Hepatocyte (in vitro differentiated cells): Measurements from ENCODE around the gene SLC8A1. TPM values are rescaled to one million over a fixed set of nuclear protein-coding genes. Genes with fewer than 3 reads are reported as not detected.

Experiments
- DNase-seq: peaks from one replicate; pipeline ENCODE4 v3.0.0-alpha.2; 2016; ENCODE audit warnings: low spot score
- H2AFZ ChIP-seq: fragments of 200-600 bp; sonication (generic); 2 replicates; pipeline ENCODE4 v1.6.0; 2016; ENCODE audit warnings: antibody characterized with exemption, mild to moderate bottlenecking
- H3K27ac ChIP-seq: fragments of 200-600 bp; sonication (generic); 2 replicates; pipeline ENCODE4 v1.5.1; 2016; ENCODE audit warnings: mild to moderate bottlenecking
- H3K27me3 ChIP-seq: fragments of 200-600 bp; sonication (generic); 2 replicates; pipeline ENCODE4 v1.6.1; 2016
- H3K36me3 ChIP-seq: fragments of 200-600 bp; sonication (generic); replicated peaks from 2 replicates; pipeline ENCODE4 v1.5.1; 2016; ENCODE audit warnings: low read depth; ENCODE audit not compliant: insufficient read depth
- H3K4me1 ChIP-seq: fragments of 200-600 bp; sonication (generic); 2 replicates; pipeline ENCODE4 v1.5.1; 2016; ENCODE audit warnings: mild to moderate bottlenecking, moderate library complexity; ENCODE audit not compliant: insufficient read depth
- H3K4me2 ChIP-seq: fragments of 200-600 bp; sonication (generic); 2 replicates; pipeline ENCODE4 v1.6.0; 2016
- H3K4me3 ChIP-seq: fragments of 200-600 bp; sonication (generic); 2 replicates; pipeline ENCODE4 v1.5.1; 2016; ENCODE audit warnings: mild to moderate bottlenecking
- H3K79me2 ChIP-seq: fragments of 200-600 bp; sonication (generic); 2 replicates; pipeline ENCODE4 v1.6.0; 2017; ENCODE audit warnings: mild to moderate bottlenecking
- H3K9me2 ChIP-seq: fragments of 200-600 bp; sonication (generic); replicated peaks from 2 replicates; pipeline ENCODE4 v1.6.0; 2017; ENCODE audit warnings: mild to moderate bottlenecking; ENCODE audit not compliant: insufficient read depth
- H3K9me3 ChIP-seq: fragments of 200-600 bp; sonication (generic); 2 replicates; pipeline ENCODE4 v1.5.1; 2016; ENCODE audit warnings: low read depth, mild to moderate bottlenecking
- H4K20me1 ChIP-seq: fragments of 200-600 bp; sonication (generic); 2 replicates; pipeline ENCODE4 v1.6.0; 2016; ENCODE audit warnings: mild to moderate bottlenecking; ENCODE audit not compliant: insufficient read depth, poor library complexity, severe bottlenecking
- CTCF ChIP-seq: fragments of 200-600 bp; sonication (generic); IDR thresholded peaks from 2 replicates; pipeline ENCODE4 v1.5.1; 2016; ENCODE audit warnings: antibody characterized with exemption, mild to moderate bottlenecking; ENCODE audit not compliant: poor library complexity
- EZH2 ChIP-seq: fragments of 200-600 bp; sonication (generic); IDR thresholded peaks from 2 replicates; pipeline ENCODE4 v1.6.1; 2016; ENCODE audit warnings: antibody characterized with exemption, mild to moderate bottlenecking, borderline replicate concordance
- EZH2phosphoT487 ChIP-seq: fragments of 200-600 bp; sonication (generic); IDR thresholded peaks from one replicate; pipeline ENCODE4 v1.6.1; 2018; ENCODE audit warnings: antibody characterized with exemption, mild to moderate bottlenecking, low read depth, moderate library complexity; ENCODE audit not compliant: unreplicated experiment, severe bottlenecking
- WGBS: methylation state at CpG from one replicate; pipeline ENCODE4 v1.1.6; 2016; ENCODE audit warnings: low lambda C conversion rate; ENCODE audit errors: missing lambda C conversion rate; 5-methylcytosine and 5-hydroxymethylcytosine counted together
- polyA plus RNA-seq: library from polyadenylated mRNA; unstranded; fragments of >200 nt; fragmentation: Nextera tagmentation; extraction: Ambion mirVana; gene quantifications from 2 replicates; pipeline ENCODE4 v1.2.1, GENCODE V29; 2016
- total RNA-seq: library from RNA; depleted of rRNA; stranded (reverse); fragments of >200 nt; gene quantifications from 2 replicates; pipeline ENCODE4 v1.2.3, GENCODE V29; 2014

Gene SLC8A1
- total and polyA plus RNA-seq, 2 experiments from 2014 or later = 2.2 to 8.9 TPM

GRCh38 chr2:40240070-40240469 lies 211.8 kb downstream of the SLC8A1 start:
- H3K27ac ChIP-seq = no peak overlapping the region
- H3K9me3 ChIP-seq = no peaks in the 10 kb centered on the region
- DNase-seq = peak; percentile 25
- no peaks in the 10 kb centered on the region for H3K27me3 ChIP-seq
- TF ChIP-seq EZH2 (no peak), EZH2phosphoT487 (no peak), CTCF (no peak)
- no peaks in the 10 kb centered on the region for H3K79me2 ChIP-seq
- no peaks in the 10 kb centered on the region for H3K9me2 ChIP-seq
- no peak overlapping the region for H2AFZ ChIP-seq
- H3K36me3 ChIP-seq = no peaks in the 10 kb centered on the region
- no peaks in the 10 kb centered on the region for H4K20me1 ChIP-seq
- H3K4me3 ChIP-seq = no peak overlapping the region
- peaks cover 4% of the 10 kb centered on the region for H3K4me1 ChIP-seq
- peak overlapping the region; percentile 7 for H3K4me2 ChIP-seq
- 76% methylated on average over 5 of the region's 5 CpGs for WGBS

- Histone ChIP-seq H3K4me2 (no peak overlapping the region), H3K9me3 (no peaks in the 10 kb centered on the region), H3K27me3 (no peaks in the 10 kb centered on the region), H4K20me1 (no peaks in the 10 kb centered on the region), H3K27ac (no peak overlapping the region), H3K4me3 (no peak overlapping the region), H3K4me1 (no peaks in the 10 kb centered on the region), H3K79me2 (no peaks in the 10 kb centered on the region), H3K9me2 (no peaks in the 10 kb centered on the region), H3K36me3 (no peaks in the 10 kb centered on the region), H2AFZ (no peak overlapping the region)
- no peak for DNase-seq
- WGBS = 61% methylated on average over 3 of the region's 3 CpGs
- TF ChIP-seq CTCF (no peak), EZH2 (no peak), EZH2phosphoT487 (no peak)
These were observed 221.0 kb downstream of the SLC8A1 start for GRCh38 chr2:40230707-40231432.

- Histone ChIP-seq H3K27ac (no peak overlapping the region), H3K36me3 (no peaks in the 10 kb centered on the region), H3K27me3 (no peaks in the 10 kb centered on the region), H3K4me1 (no peaks in the 10 kb centered on the region), H3K4me3 (no peak overlapping the region), H3K9me3 (no peaks in the 10 kb centered on the region), H3K4me2 (no peak overlapping the region), H4K20me1 (no peaks in the 10 kb centered on the region), H3K9me2 (no peaks in the 10 kb centered on the region), H2AFZ (no peak overlapping the region), H3K79me2 (no peaks in the 10 kb centered on the region)
- no peak for DNase-seq
- WGBS = 100% methylated on average over 1 of the region's 1 CpG
- TF ChIP-seq CTCF (no peak), EZH2 (no peak), EZH2phosphoT487 (no peak)
These were observed 221.7 kb downstream of the SLC8A1 start for GRCh38 chr2:40230186-40230585.
